ENCODE results near the gene WNK4.
A peak's percentile ranks its signal among the peaks of the same experiment; 100 is the strongest.
"Not testable (repeated sequence)": the region's sequence is repeated elsewhere in the genome, so short reads cannot be mapped to it uniquely, and the experiment has no call there.

WNK4 gene

GRCh38 chr17:42779936-42780850, at the start of gene WNK4:
Gene WNK4, plus strand, starts transcription at chr17:42780610. Its CDS starts 89 bp downstream, at chr17:42780699.
- no peak for DNase-seq (ENCODE audit: low read depth, low spot score)

- no peak for DNase-seq (ENCODE audit: low read depth, low spot score)
These were observed 39.7 kb upstream of the WNK4 start for GRCh38 chr17:42740699-42741098.

- DNase-seq (ENCODE audit: low read depth, low spot score): not testable (repeated sequence)
These were observed 37.5 kb upstream of the WNK4 start for GRCh38 chr17:42742916-42743315.

GRCh38 chr17:42743595-42744282, 36.7 kb upstream of the WNK4 start:
- DNase-seq (ENCODE audit: low read depth, low spot score): no peak

GRCh38 chr17:42744283-42744805, 36.1 kb upstream of the WNK4 start:
- no peak for DNase-seq (ENCODE audit: low read depth, low spot score)

GRCh38 chr17:42744806-42745617, 35.4 kb upstream of the WNK4 start, which contains the start of gene EZH1:
Gene EZH1, minus strand, starts transcription at chr17:42745040. Its CDS starts 16,099 bp downstream, at chr17:42728941.
- peak; percentile 51 for DNase-seq (ENCODE audit: low read depth, low spot score)

GRCh38 chr17:42748202-42748907, 32.1 kb upstream of the WNK4 start:
- DNase-seq (ENCODE audit: low read depth, low spot score): no peak

GRCh38 chr17:42748908-42749798, 31.3 kb upstream of the WNK4 start:
- no peak for DNase-seq (ENCODE audit: low read depth, low spot score)

GRCh38 chr17:42750739-42751344, 29.6 kb upstream of the WNK4 start:
- no peak for DNase-seq (ENCODE audit: low read depth, low spot score)

- DNase-seq (ENCODE audit: low read depth, low spot score): no peak
These were observed 28.8 kb upstream of the WNK4 start for GRCh38 chr17:42751628-42752027.

GRCh38 chr17:42754782-42755181, 25.6 kb upstream of the WNK4 start:
- DNase-seq (ENCODE audit: low read depth, low spot score): no peak

GRCh38 chr17:42759982-42760651, 20.3 kb upstream of the WNK4 start:
- DNase-seq (ENCODE audit: low read depth, low spot score): no peak

- DNase-seq (ENCODE audit: low read depth, low spot score): no peak
These were observed 19.5 kb upstream of the WNK4 start, which contains the start of gene RAMP2 for GRCh38 chr17:42760652-42761581. Gene RAMP2, plus strand, starts transcription at chr17:42761227. Its CDS starts 35 bp downstream, at chr17:42761262.

GRCh38 chr17:42761638-42762037, 18.8 kb upstream of the WNK4 start:
- DNase-seq (ENCODE audit: low read depth, low spot score): no peak

GRCh38 chr17:42766124-42766523, 14.3 kb upstream of the WNK4 start:
- no peak for DNase-seq (ENCODE audit: low read depth, low spot score)

GRCh38 chr17:42767512-42767911, 12.9 kb upstream of the WNK4 start:
- no peak for DNase-seq (ENCODE audit: low read depth, low spot score)

- not testable (repeated sequence) for DNase-seq (ENCODE audit: low read depth, low spot score)
These were observed 12.4 kb upstream of the WNK4 start for GRCh38 chr17:42768006-42768405.

GRCh38 chr17:42769964-42770363, 10.4 kb upstream of the WNK4 start:
- not testable (repeated sequence) for DNase-seq (ENCODE audit: low read depth, low spot score)
